Esophagus squamous epithelium (tissue), 5 donors: Measurements from ENCODE around the gene LZTR1. TPM values are rescaled to one million over a fixed set of nuclear protein-coding genes. Genes with fewer than 3 reads are reported as not detected.

ENCODE experiments used
- DNase-seq: peaks from one replicate; lab custom pipeline; 2025; lab: John Stamatoyannopoulos, UW
- H3K27ac ChIP-seq, 4 donors: fragments of 200-600 bp; sonication (generic); one replicate each; pipeline ENCODE4 v1.5.1; 2016 to 2019; ENCODE audit warnings: mild to moderate bottlenecking in 1 of 4
- H3K27me3 ChIP-seq, 4 donors: fragments of 200-600 bp; sonication (generic); 1 replicate in 3 of 4; 2 replicates in 1 of 4; pipeline versions ENCODE4 v1.5.1 to v1.6.0; 2017 to 2021; ENCODE audit warnings: antibody characterized with exemption in 1 of 4
- H3K36me3 ChIP-seq, 3 donors: fragments of 200-600 bp; sonication (generic); one replicate each; pipeline ENCODE4 v1.5.1; 2016 to 2019
- H3K4me1 ChIP-seq, 3 donors: fragments of 200-600 bp; sonication (generic); one replicate each; pipeline ENCODE4 v1.5.1; 2017 to 2019
- H3K4me3 ChIP-seq, 4 donors: fragments of 200-600 bp; sonication (generic); 1 replicate in 3 of 4; 2 replicates in 1 of 4; pipeline ENCODE4 v1.5.1; 2016 to 2019; ENCODE audit warnings: mild to moderate bottlenecking in 2 of 4, moderate library complexity in 1 of 4
- H3K9me3 ChIP-seq, 3 donors: fragments of 200-600 bp; sonication (generic); one replicate each; pipeline ENCODE4 v1.5.1; 2016 to 2019
- CTCF ChIP-seq, 6 experiments: fragments of 450-650 bp in 4 of 6; fragments of 200-600 bp in 2 of 6; sonication (generic) in 2 of 6; IDR thresholded peaks; one replicate each; pipeline ENCODE4 v1.5.1; 2016 to 2019; ENCODE audit warnings: antibody characterized with exemption in 6 of 6, mild to moderate bottlenecking in 4 of 6, moderate library complexity in 4 of 6
- POLR2A ChIP-seq, 4 donors: fragments of 450-650 bp; IDR thresholded peaks; one replicate each; pipeline ENCODE4 v1.6.1; 2017; ENCODE audit warnings: antibody characterized with exemption in 4 of 4, mild to moderate bottlenecking in 4 of 4, moderate library complexity in 3 of 4
- WGBS, 2 donors: methylation state at CpG; one replicate each; pipeline ENCODE4 v1.1.5; 2018; 5-methylcytosine and 5-hydroxymethylcytosine counted together
- intact Hi-C: fragments of 100-400 bp; cut with DNase I; formaldehyde crosslinking; loops from one replicate; pipeline ENCODE4 v1.15.0; 2022
- total RNA-seq, 4 donors: library from RNA; depleted of rRNA; stranded (reverse); fragments of >200 nt; gene quantifications; one replicate each; pipeline ENCODE4 v1.1.0, GENCODE V29; 2016
- donor health status: DM: yes; HTN: yes; CAD: no.

Gene LZTR1
- total RNA-seq, 4 donors from 2014 or later, result 15.3 to 44.4 (median 25.5) TPM

- peak overlapping the region in 3 of 4 donors; percentile 59 to 67 (median 62) for H3K27ac ChIP-seq
- DNase-seq, result no peak
- H3K4me3 ChIP-seq, result no peak overlapping the region
- H3K27me3 ChIP-seq, result peaks cover 0 to 21% (median 0%) of the 10 kb centered on the region in 4 donors
- no peaks in the 10 kb centered on the region for H3K36me3 ChIP-seq
- intact Hi-C loops, result no loop called here
- TF ChIP-seq POLR2A (IDR thresholded peaks at IDR 0.05), result no peak
- no peak for TF ChIP-seq CTCF (IDR thresholded peaks at IDR 0.05)
- H3K9me3 ChIP-seq, result no peaks in the 10 kb centered on the region
- peaks cover 15 to 30% (median 17%) of the 10 kb centered on the region in 3 donors for H3K4me1 ChIP-seq
- 39 to 46% methylated on average over 5 to 8 of the region's 8 CpGs for WGBS, 2 donors
Measured at GRCh38 chr22:21025266-21025665, 43.2 kb downstream of the LZTR1 start.

- H3K27ac ChIP-seq, result peak overlapping the region in 3 of 4 donors; percentile 59 to 67 (median 62)
- H3K27me3 ChIP-seq, result peaks cover 0 to 29% (median 0%) of the 10 kb centered on the region in 4 donors
- no peaks in the 10 kb centered on the region for H3K36me3 ChIP-seq
- WGBS, 2 donors, result 52 to 70% methylated on average over 10 to 11 of the region's 27 CpGs
- H3K4me3 ChIP-seq, result peak overlapping the region in 1 of 4 donors; percentile 4
- no peak for TF ChIP-seq POLR2A (IDR thresholded peaks at IDR 0.05)
- TF ChIP-seq CTCF (IDR thresholded peaks at IDR 0.05), result no peak
- intact Hi-C loops, result no loop called here
- H3K9me3 ChIP-seq, result no peaks in the 10 kb centered on the region
- H3K4me1 ChIP-seq, result peaks cover 15 to 30% (median 17%) of the 10 kb centered on the region in 3 donors
- no peak for DNase-seq
Measured at GRCh38 chr22:21025763-21026755, 44.0 kb downstream of the LZTR1 start.

- intact Hi-C loops, result no loop called here
- peak overlapping the region in 1 of 4 donors; percentile 14 for H3K27ac ChIP-seq
- TF ChIP-seq CTCF (IDR thresholded peaks at IDR 0.05) (no peak), POLR2A (IDR thresholded peaks at IDR 0.05) (no peak)
- no peaks in the 10 kb centered on the region for H3K36me3 ChIP-seq
- no peak overlapping the region for H3K4me3 ChIP-seq
- WGBS, 2 donors, result 34 to 60% methylated on average over 4 to 5 of the region's 14 CpGs
- peaks cover 0 to 39% (median 0%) of the 10 kb centered on the region in 4 donors for H3K27me3 ChIP-seq
- peaks cover 18 to 38% (median 23%) of the 10 kb centered on the region in 3 donors for H3K4me1 ChIP-seq
- DNase-seq, result no peak
- no peaks in the 10 kb centered on the region for H3K9me3 ChIP-seq
Measured at GRCh38 chr22:21026783-21027692, 44.9 kb downstream of the LZTR1 start.

GRCh38 chr22:21028277-21029251 is 46.5 kb downstream of the LZTR1 start:
- WGBS, 2 donors, result 76 to 88% methylated on average over 5 of the region's 13 CpGs
- Histone ChIP-seq H3K4me1 (peaks cover 24 to 49% (median 27%) of the 10 kb centered on the region in 3 donors), H3K27ac (no peak overlapping the region), H3K4me3 (no peak overlapping the region), H3K27me3 (peaks cover 0 to 50% (median 0%) of the 10 kb centered on the region in 4 donors), H3K36me3 (no peaks in the 10 kb centered on the region), H3K9me3 (no peaks in the 10 kb centered on the region)
- TF ChIP-seq POLR2A (IDR thresholded peaks at IDR 0.05), result no peak
- no peak for TF ChIP-seq CTCF (IDR thresholded peaks at IDR 0.05)
- intact Hi-C loops, result no loop called here
- DNase-seq, result no peak
